GM12878 (cell line): ENCODE results near the gene DYNLT2. TPM values are rescaled to one million over a fixed set of nuclear protein-coding genes. Genes with fewer than 3 reads are reported as not detected.

Experiments used
- ATAC-seq: fragments of 200-7000 bp; cut with Tn5 transposase; 3 replicates; pipeline ENCODE4 v1.9.1; 2020; ENCODE audit warnings: mild to moderate bottlenecking, moderate library complexity
- BruUV-seq: library from RNA; stranded (reverse); fragments of 400-500 nt; replicated peaks from 2 replicates; lab custom pipeline; 2021; lab: Mats Ljungman, UMichigan
- CTCF ChIA-PET: fragments of 300-600 bp; sonication (Branson Sonifier 250); formaldehyde crosslinking; extraction: SDS; loops from one replicate; lab custom pipeline; 2021; ENCODE audit warnings: inconsistent platforms; lab: Yijun Ruan, JAX
- POLR2A ChIA-PET: fragments of 350-600 bp; formaldehyde crosslinking; extraction: SDS; loops from one replicate; lab custom pipeline; 2021; ENCODE audit warnings: inconsistent platforms; lab: Charles Lee
- RAD21 ChIA-PET: fragments of 300-600 bp; sonication (Branson Sonifier 250); formaldehyde crosslinking; loops from one replicate; lab custom pipeline; 2023; ENCODE audit warnings: antibody characterized with exemption; ENCODE audit not compliant: unreplicated experiment; lab: Charles Lee
- SMC1A ChIA-PET: fragments of 300-600 bp; sonication (Branson Sonifier 250); formaldehyde crosslinking; loops from one replicate; lab custom pipeline; 2023; ENCODE audit not compliant: unreplicated experiment, uncharacterized antibody; lab: Charles Lee
- DNase-seq: peaks from one replicate; pipeline ENCODE4 v3.0.0-alpha.2; 2011; ENCODE audit warnings: low read depth, low spot score
- FAIRE-seq: peaks from 3 replicates; lab custom pipeline; 2011; peaks lifted over from hg19 to GRCh38; lab: Jason Lieb, UNC
- H2AFZ ChIP-seq: 2 replicates; pipeline ENCODE4 v1.6.0; 2011; ENCODE audit warnings: low read depth, low read length, control low read depth; ENCODE audit not compliant: control insufficient read depth
- H3K27ac ChIP-seq: 2 replicates; pipeline ENCODE4 v1.5.1; 2011; ENCODE audit warnings: control low read depth; ENCODE audit not compliant: control insufficient read depth, insufficient read depth
- H3K27me3 ChIP-seq, 2 experiments: replicated peaks in 1 of 2; 2 replicates each; pipeline versions ENCODE4 v1.6.0 to v1.6.1; 2011; ENCODE audit warnings: low read length in 1 of 2; ENCODE audit not compliant: control insufficient read depth in 2 of 2, insufficient read depth in 2 of 2
- H3K36me3 ChIP-seq, 2 experiments: 2 replicates each; pipeline ENCODE4 v1.5.1; 2011; ENCODE audit warnings: low read length in 1 of 2; ENCODE audit not compliant: control insufficient read depth in 2 of 2, insufficient read depth in 2 of 2
- H3K4me1 ChIP-seq: 2 replicates; pipeline ENCODE4 v1.6.1; 2011; ENCODE audit warnings: mild to moderate bottlenecking, low read length, moderate library complexity, mixed read lengths; ENCODE audit not compliant: control insufficient read depth, insufficient read depth
- H3K4me2 ChIP-seq: 2 replicates; pipeline ENCODE4 v1.6.0; 2011; ENCODE audit warnings: control low read depth; ENCODE audit not compliant: control insufficient read depth, insufficient read depth
- H3K4me3 ChIP-seq: fragments of 200-600 bp; sonication (generic); 2 replicates; pipeline ENCODE4 v1.5.1; 2016
- H3K79me2 ChIP-seq: 2 replicates; pipeline ENCODE4 v1.6.0; 2011; ENCODE audit warnings: low read length; ENCODE audit not compliant: control insufficient read depth, insufficient read depth
- H3K9ac ChIP-seq: 2 replicates; pipeline ENCODE4 v1.8.0; 2011; ENCODE audit warnings: low read length, control low read depth, mixed read lengths; ENCODE audit not compliant: control insufficient read depth, insufficient read depth
- H3K9me3 ChIP-seq: replicated peaks from 3 replicates; pipeline ENCODE4 v1.5.1; 2011; ENCODE audit warnings: mild to moderate bottlenecking, low read length; ENCODE audit not compliant: control insufficient read depth, insufficient read depth
- H4K20me1 ChIP-seq: 2 replicates; pipeline ENCODE4 v1.6.0; 2011; ENCODE audit not compliant: control insufficient read depth, insufficient read depth
- BHLHE40 ChIP-seq, 2 experiments: fragments of 450-650 bp in 1 of 2; IDR thresholded peaks; 2 replicates each; pipeline ENCODE4 v1.6.1; 2011 to 2017; ENCODE audit warnings: low read depth in 2 of 2, borderline replicate concordance in 1 of 2, improper control_type of control experiment in 1 of 2, low read length in 1 of 2, mild to moderate bottlenecking in 1 of 2
- FOXK2 ChIP-seq: fragments of 450-650 bp; IDR thresholded peaks from 2 replicates; pipeline ENCODE4 v1.6.1; 2017; ENCODE audit warnings: mild to moderate bottlenecking, moderate library complexity
- GATAD2B ChIP-seq: fragments of 450-650 bp; conservative IDR thresholded peaks from 2 replicates; pipeline ENCODE4 v1.6.1; 2017; ENCODE audit warnings: low read depth, mild to moderate bottlenecking, moderate library complexity
- IKZF2 ChIP-seq, 2 experiments: fragments of 450-650 bp; IDR thresholded peaks; 2 replicates each; pipeline ENCODE4 v1.6.1; 2017; ENCODE audit warnings: mild to moderate bottlenecking in 2 of 2, moderate library complexity in 2 of 2
- KAT2A ChIP-seq: conservative IDR thresholded peaks from 2 replicates; pipeline ENCODE4 v1.6.1; 2011; ENCODE audit warnings: low read depth, low read length; ENCODE audit not compliant: control insufficient read depth
- PRDM15 ChIP-seq: fragments of 450-650 bp; formaldehyde crosslinking; IDR thresholded peaks from 2 replicates; pipeline ENCODE4 v1.4.0; 2020; ENCODE audit warnings: mild to moderate bottlenecking, moderate library complexity
- RUNX3 ChIP-seq: IDR thresholded peaks from 2 replicates; pipeline ENCODE4 v1.6.1; 2012; ENCODE audit warnings: low read length, inconsistent platforms
- SP1 ChIP-seq: IDR thresholded peaks from one replicate; pipeline ENCODE4 v1.6.1; 2011; ENCODE audit warnings: low read depth, low read length
- WRNIP1 ChIP-seq: IDR thresholded peaks from 2 replicates; pipeline ENCODE4 v1.6.1; 2011; ENCODE audit warnings: low read depth, low read length, improper control_type of control experiment, borderline replicate concordance
- WGBS: methylation state at CpG from one replicate; pipeline ENCODE4 v1.1.6; 2016; ENCODE audit warnings: low lambda C conversion rate; ENCODE audit not compliant: insufficient replicate concordance, insufficient coverage; ENCODE audit errors: missing lambda C conversion rate; 5-methylcytosine and 5-hydroxymethylcytosine counted together
- in situ Hi-C: fragments of 300-500 bp; cut with MboI; formaldehyde crosslinking; loops from 9 replicates; pipeline ENCODE4 v1.14.3; 2018; ENCODE audit warnings: mixed read lengths
- intact Hi-C: fragments of 100-400 bp; cut with micrococcal nuclease; formaldehyde crosslinking; loops from one replicate; pipeline ENCODE4 v1.14.2; 2022; ENCODE audit not compliant: unreplicated experiment
- polyA plus RNA-seq, 11 experiments: library from polyadenylated mRNA; depleted of rRNA in 4 of 11; unstranded in 6 of 11; stranded (reverse) in 5 of 11; fragments of >200 nt; fragmentation: Nextera tagmentation in 4 of 11; fragmentation: Illumina TruSeq in 1 of 11; extraction: Ambion mirVana in 4 of 11; extraction: Trizol in 1 of 11; gene quantifications; 1 replicate in 1 of 11; 2 replicates in 10 of 11; pipeline versions ENCODE4 v1.2.1 to v1.2.3, GENCODE V29; 2011 to 2016; ENCODE audit warnings: inconsistent platforms in 2 of 11, missing spikeins in 2 of 11, low read depth in 1 of 11
- total RNA-seq, 4 experiments: library from RNA; depleted of rRNA in 3 of 4; stranded (reverse); fragments of >200 nt in 3 of 4; fragmentation: Illumina TruSeq in 1 of 4; extraction: Trizol in 1 of 4; gene quantifications; 2 replicates each; pipeline versions ENCODE4 v1.2.1 to v1.2.3, GENCODE V29; 2013 to 2021

Gene DYNLT2
- total and polyA plus RNA-seq, 10 of the 15 experiments (the other 5 are each of a cell fraction or from before 2014, with no cell fraction given), result 2.2 to 5.9 (median 5.4) TPM

GRCh38 chr6:169791721-169792131 lies 40.4 kb upstream of the DYNLT2 start:
- no peak overlapping the region for H3K4me2 ChIP-seq
- H3K4me3 ChIP-seq, result no peak overlapping the region
- no peak for DNase-seq
- no peak overlapping the region for H2AFZ ChIP-seq
- H3K27ac ChIP-seq, result no peak overlapping the region
- peaks cover 4% of the 10 kb centered on the region; the same call in 1 of the 2 replicates for H3K4me1 ChIP-seq
- H3K9me3 ChIP-seq, result no peaks in the 10 kb centered on the region
- SMC1A ChIA-PET, result no interaction called here
- in situ Hi-C loops, result loop anchor here (5.0 kb wide), 1 partner anchor 726 kb away; no protein-coding TSS in a partner anchor
- H3K79me2 ChIP-seq, result no peaks in the 10 kb centered on the region
- no peak overlapping the region for H3K9ac ChIP-seq
- H4K20me1 ChIP-seq, result no peaks in the 10 kb centered on the region
- 31% methylated on average over 6 of the region's 6 CpGs for WGBS
- CTCF ChIA-PET, result interaction anchor here (1.0 to 4.2 kb wide), 3 partner anchors 13 to 738 kb away, joined by 4 to 35 read pairs (median 33); no protein-coding TSS in a partner anchor
- RAD21 ChIA-PET, result interaction anchor here (2.0 to 2.2 kb wide), 2 partner anchors 12 to 14 kb away, joined by 5 to 6 read pairs; no protein-coding TSS in a partner anchor
- no peak for TF ChIP-seq WRNIP1
- TF ChIP-seq KAT2A, result no peak
- no peak for TF ChIP-seq PRDM15
- TF ChIP-seq FOXK2, result no peak
- TF ChIP-seq GATAD2B, result no peak
- TF ChIP-seq SP1, result no peak
- no peak for TF ChIP-seq IKZF2 (IDR thresholded peaks at IDR 0.05)
- TF ChIP-seq RUNX3, result no peak
- no peak for TF ChIP-seq BHLHE40 (IDR thresholded peaks at IDR 0.05; ENCODE audit: borderline replicate concordance in 1 of 2, low read depth in 2 of 2, low read length in 1 of 2)
- no peaks in the 10 kb centered on the region for H3K36me3 ChIP-seq
- ATAC-seq, result no peak
- POLR2A ChIA-PET, result no interaction called here
- H3K27me3 ChIP-seq, result peaks cover 3 to 4% of the 10 kb centered on the region in 2 experiments
- BruUV-seq, result no TSS peak
- intact Hi-C loops, result loop anchor here (2.0 kb wide), 1 partner anchor 725 kb away; no protein-coding TSS in a partner anchor
- no peak for FAIRE-seq
